Raji (cell line): ENCODE measurements around the gene OSBPL10.

Experiments used
- POLR2A ChIP-seq: IDR thresholded peaks from 2 replicates; pipeline ENCODE4 v1.6.1; 2011; ENCODE audit warnings: low read depth, low read length, control low read depth; ENCODE audit not compliant: insufficient read depth

OSBPL10 gene

GRCh38 chr3:31922962-31923361 lies 58.1 kb downstream of the OSBPL10 start:
- TF ChIP-seq POLR2A = no peak

DNA sequence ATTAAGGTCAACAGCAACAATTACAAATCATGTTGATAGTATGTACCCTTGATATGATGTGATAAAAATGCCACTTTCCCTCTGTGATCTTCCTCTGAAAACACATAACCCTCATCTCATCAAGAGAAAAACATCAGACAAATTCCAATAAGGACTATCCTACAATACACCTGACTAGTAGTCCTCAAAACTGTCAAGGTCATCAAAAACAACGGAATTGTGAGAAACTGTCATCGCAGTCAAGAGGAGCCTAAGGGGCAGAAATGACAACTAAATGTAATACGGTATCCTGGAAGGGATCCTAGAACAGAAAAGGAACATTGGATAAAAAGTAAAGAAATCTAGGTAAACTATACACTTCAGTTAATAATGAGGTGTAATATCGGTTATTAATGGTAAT lies 59.2 kb downstream of the OSBPL10 start:
- TF ChIP-seq POLR2A = no peak

DNA sequence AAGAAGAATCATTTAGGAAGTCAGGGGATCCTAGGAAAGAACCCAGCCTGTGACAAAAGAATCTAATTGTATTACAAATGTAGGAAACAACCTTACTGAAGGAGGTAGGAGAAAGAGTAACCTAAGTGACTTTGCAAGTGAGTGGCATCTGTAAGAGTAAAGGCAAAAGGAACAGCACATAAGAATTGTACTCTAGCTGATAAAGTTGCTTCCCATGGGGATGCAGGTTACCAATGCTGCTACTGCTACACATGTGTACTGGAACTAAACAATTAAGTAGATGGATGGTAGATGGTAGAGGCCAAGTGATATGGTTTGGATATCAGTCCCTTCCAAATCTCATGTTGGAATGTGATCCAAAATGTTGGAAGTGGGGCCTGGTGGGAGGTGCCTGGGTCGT lies 60.8 kb downstream of the OSBPL10 start:
- TF ChIP-seq POLR2A = no peak

GRCh38 chr3:31919528-31919927 lies 61.5 kb downstream of the OSBPL10 start:
- no peak for TF ChIP-seq POLR2A

- TF ChIP-seq POLR2A = no peak
Measured at GRCh38 chr3:31918179-31919150, 62.6 kb downstream of the OSBPL10 start.

- peak; percentile 74 for TF ChIP-seq POLR2A
Measured at GRCh38 chr3:31917303-31918005, 63.6 kb downstream of the OSBPL10 start.

DNA sequence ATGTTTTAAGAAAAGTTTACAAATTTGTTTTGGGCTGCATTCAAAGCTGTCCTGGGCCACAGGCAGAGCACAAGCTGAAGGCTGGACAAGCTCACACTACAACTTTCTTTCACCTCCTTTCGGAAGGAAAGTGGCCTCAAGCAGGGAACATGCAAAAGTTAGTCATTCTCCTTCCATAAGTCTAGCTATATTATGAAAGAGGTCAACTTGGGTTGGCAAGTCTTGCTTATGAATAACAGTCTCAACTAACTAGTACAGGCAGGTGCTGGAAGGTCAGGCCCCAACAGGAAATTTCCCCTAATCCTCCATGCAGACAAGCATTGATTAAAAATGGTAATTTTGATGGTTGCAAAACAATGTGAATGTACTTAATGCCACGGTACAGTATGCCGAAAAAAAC lies 69.4 kb downstream of the OSBPL10 start:
- TF ChIP-seq POLR2A = no peak

GRCh38 chr3:31911124-31911523 lies 69.9 kb downstream of the OSBPL10 start:
- no peak for TF ChIP-seq POLR2A

DNA sequence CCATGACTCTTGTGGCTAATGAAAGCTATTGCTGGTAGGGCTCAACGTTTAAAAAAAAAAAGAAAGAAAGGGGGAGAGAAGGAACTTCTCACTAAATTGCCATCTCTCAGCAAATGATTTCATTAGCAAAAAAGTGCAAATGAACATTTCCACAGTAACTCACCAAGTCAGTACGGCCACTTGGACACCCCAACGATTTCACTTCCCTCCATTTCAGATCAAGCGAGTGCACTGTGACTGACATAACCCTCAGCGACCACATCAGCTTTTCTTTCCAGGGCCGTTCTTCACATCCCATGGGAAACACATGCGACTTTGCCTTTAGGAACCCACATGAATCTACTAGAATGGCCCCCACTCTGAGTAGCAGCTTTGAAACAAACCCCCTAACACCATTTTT lies 71.6 kb downstream of the OSBPL10 start:
- TF ChIP-seq POLR2A = no peak

DNA sequence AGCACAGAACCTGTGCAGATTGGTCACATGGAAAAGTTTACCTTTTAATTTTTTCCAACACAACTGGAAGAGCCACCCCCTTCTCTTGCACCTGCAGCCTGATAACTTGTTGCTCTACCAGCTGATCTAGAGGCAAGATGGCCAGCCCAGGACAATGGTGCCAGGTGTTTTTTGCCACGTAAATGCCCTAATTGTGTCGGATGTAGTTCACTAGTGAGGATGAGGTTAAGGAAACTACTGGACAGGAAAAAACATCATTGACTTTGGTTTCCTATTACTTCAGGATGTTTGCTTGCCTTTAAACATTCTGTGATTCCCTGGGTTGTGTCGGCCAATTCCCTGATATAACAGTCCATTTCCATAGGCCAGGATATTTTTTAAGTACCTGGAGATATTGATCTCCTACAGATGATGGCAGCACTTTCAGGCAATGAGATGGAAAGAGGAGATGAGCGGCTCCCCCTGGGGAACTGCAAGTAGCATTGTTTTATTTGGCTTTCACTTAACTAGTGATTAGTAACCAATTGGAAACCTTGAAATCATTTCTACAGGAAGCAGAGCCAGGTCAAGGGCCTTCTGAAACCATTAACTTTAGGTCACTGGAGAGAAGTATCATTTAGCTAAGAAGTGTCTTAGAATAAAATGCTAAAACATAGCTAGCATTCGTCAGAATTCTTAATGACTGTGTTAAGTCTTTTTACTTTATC lies 72.5 kb downstream of the OSBPL10 start:
- TF ChIP-seq POLR2A = no peak

- TF ChIP-seq POLR2A = no peak
Measured at GRCh38 chr3:31906182-31906581, 74.9 kb downstream of the OSBPL10 start.

GRCh38 chr3:31903686-31904431 lies 77.2 kb downstream of the OSBPL10 start:
- no peak for TF ChIP-seq POLR2A

- TF ChIP-seq POLR2A = no peak
Measured at GRCh38 chr3:31900583-31900982, 80.5 kb downstream of the OSBPL10 start.

GRCh38 chr3:31896648-31897433 lies 84.2 kb downstream of the OSBPL10 start:
- no peak for TF ChIP-seq POLR2A
